Measurements from ENCODE around the gene HIP1R. TPM values are rescaled to one million over a fixed set of nuclear protein-coding genes. Genes with fewer than 3 reads are reported as not detected.

HIP1R gene
- total RNA-seq, 1 donor from 2014 or later, result 66.0 TPM

GRCh38 chr12:122820838-122821271 lies 14.4 kb upstream of the HIP1R start:
- TF ChIP-seq POLR2AphosphoS5 (IDR thresholded peaks at IDR 0.05; ENCODE audit: insufficient read depth in 1 of 2, low read depth in 1 of 2) (no peak), POLR2A (IDR thresholded peaks at IDR 0.05) (no peak), CTCF (IDR thresholded peaks at IDR 0.05) (no peak)
- intact Hi-C loops (cut with DNase I), result no loop called here
- DNase-seq (ENCODE audit: extremely low spot score in 2 of 2), result no peak
- Histone ChIP-seq H3K36me3 (no peaks in the 10 kb centered on the region), H3K4me3 (no peak overlapping the region), H3K4me1 (no peaks in the 10 kb centered on the region), H3K27ac (no peak overlapping the region), H3K27me3 (no peaks in the 10 kb centered on the region), H3K9me3 (no peaks in the 10 kb centered on the region)

- no peaks in the 10 kb centered on the region for H3K4me1 ChIP-seq
- H3K27me3 ChIP-seq, result no peaks in the 10 kb centered on the region
- no peaks in the 10 kb centered on the region for H3K36me3 ChIP-seq
- no peak for TF ChIP-seq POLR2AphosphoS5 (IDR thresholded peaks at IDR 0.05; ENCODE audit: insufficient read depth in 1 of 2, low read depth in 1 of 2)
- TF ChIP-seq CTCF (IDR thresholded peaks at IDR 0.05), result no peak
- TF ChIP-seq POLR2A (IDR thresholded peaks at IDR 0.05), result no peak
- no peaks in the 10 kb centered on the region for H3K9me3 ChIP-seq
- no peak overlapping the region for H3K4me3 ChIP-seq
- no peak overlapping the region for H3K27ac ChIP-seq
- DNase-seq (ENCODE audit: extremely low spot score in 2 of 2), result no peak
- intact Hi-C loops (cut with DNase I), result no loop called here
These were observed 11.8 kb upstream of the HIP1R start for GRCh38 chr12:122823429-122823828.

- H3K27ac ChIP-seq, result no peak overlapping the region
- H3K4me3 ChIP-seq, result peak overlapping the region; percentile 11 to 22
- no peak for DNase-seq (ENCODE audit: extremely low spot score in 2 of 2)
These were observed 9.2 kb upstream of the HIP1R start for GRCh38 chr12:122825773-122826724.

GRCh38 chr12:122827258-122827657 lies 8.0 kb upstream of the HIP1R start:
- Histone ChIP-seq H3K36me3 (no peaks in the 10 kb centered on the region), H3K27ac (no peak overlapping the region), H3K4me1 (no peaks in the 10 kb centered on the region), H3K4me3 (no peak overlapping the region), H3K9me3 (no peaks in the 10 kb centered on the region), H3K27me3 (no peaks in the 10 kb centered on the region)
- intact Hi-C loops (cut with DNase I), result no loop called here
- TF ChIP-seq POLR2AphosphoS5 (IDR thresholded peaks at IDR 0.05; ENCODE audit: insufficient read depth in 1 of 2, low read depth in 1 of 2) (no peak), POLR2A (IDR thresholded peaks at IDR 0.05) (no peak), CTCF (IDR thresholded peaks at IDR 0.05) (no peak)
- DNase-seq (ENCODE audit: extremely low spot score in 2 of 2), result no peak

More at GRCh38 chr12:122825773-122826724, 9.2 kb upstream of the HIP1R start:
- intact Hi-C loops (cut with DNase I), result no loop called here
- no peaks in the 10 kb centered on the region for H3K36me3 ChIP-seq
- no peaks in the 10 kb centered on the region for H3K9me3 ChIP-seq
- H3K27me3 ChIP-seq, result no peaks in the 10 kb centered on the region
- no peaks in the 10 kb centered on the region for H3K4me1 ChIP-seq
- TF ChIP-seq POLR2A (IDR thresholded peaks at IDR 0.05) (no peak), POLR2AphosphoS5 (IDR thresholded peaks at IDR 0.05; ENCODE audit: insufficient read depth in 1 of 2, low read depth in 1 of 2) (peak in 1 of 2 donors; percentile 19)

- intact Hi-C loops (cut with DNase I), result no loop called here
- DNase-seq (ENCODE audit: extremely low spot score in 2 of 2), result no peak
- Histone ChIP-seq H3K4me3 (no peak overlapping the region), H3K4me1 (peaks cover 5% of the 10 kb centered on the region), H3K27ac (no peak overlapping the region), H3K9me3 (no peaks in the 10 kb centered on the region), H3K27me3 (no peaks in the 10 kb centered on the region), H3K36me3 (no peaks in the 10 kb centered on the region)
- TF ChIP-seq CTCF (IDR thresholded peaks at IDR 0.05) (no peak), POLR2AphosphoS5 (IDR thresholded peaks at IDR 0.05; ENCODE audit: insufficient read depth in 1 of 2, low read depth in 1 of 2) (peak in 1 of 2 donors; percentile 43)
These were observed 4.6 kb upstream of the HIP1R start for GRCh38 chr12:122830517-122831214.
